Cardiac muscle cell (in vitro differentiated cells and primary cell): ENCODE data around the gene CHTF18. TPM values are rescaled to one million over a fixed set of nuclear protein-coding genes. Genes with fewer than 3 reads are reported as not detected.

ENCODE experiments used
- DNase-seq, 2 donors: peaks; one replicate each; pipeline versions ENCODE4 v3.0.0 to v3.0.0-alpha.2; 2010 to 2017; ENCODE audit warnings: low read depth in 1 of 2, low spot score in 1 of 2
- H3K27ac ChIP-seq: fragments of 200-600 bp; sonication (generic); 2 replicates; pipeline ENCODE4 v1.5.1; 2016
- H3K27me3 ChIP-seq: fragments of 200-600 bp; sonication (generic); 2 replicates; pipeline ENCODE4 v1.6.0; 2016; ENCODE audit warnings: control low read depth
- H3K36me3 ChIP-seq: fragments of 200-600 bp; sonication (generic); 2 replicates; pipeline ENCODE4 v1.5.1; 2016; ENCODE audit warnings: control low read depth
- H3K4me1 ChIP-seq: fragments of 200-600 bp; sonication (generic); 2 replicates; pipeline ENCODE4 v1.8.1; 2017; ENCODE audit warnings: low read depth, mild to moderate bottlenecking, mixed run types
- H3K4me3 ChIP-seq: fragments of 200-600 bp; sonication (generic); 2 replicates; pipeline ENCODE4 v1.5.1; 2016; ENCODE audit warnings: mild to moderate bottlenecking
- H3K9me3 ChIP-seq: fragments of 200-600 bp; sonication (generic); 2 replicates; pipeline ENCODE4 v1.5.1; 2017; ENCODE audit warnings: low read depth, mild to moderate bottlenecking, control low read depth
- polyA plus RNA-seq: library from polyadenylated mRNA; unstranded; fragments of >200 nt; fragmentation: Nextera tagmentation; extraction: Ambion mirVana; gene quantifications from 2 replicates; pipeline ENCODE4 v1.2.1, GENCODE V29; 2016
- total RNA-seq: library from RNA; depleted of rRNA; stranded (reverse); fragments of >200 nt; gene quantifications from 2 replicates; pipeline ENCODE4 v1.2.3, GENCODE V29; 2016
- TF ChIP-seq, protein P1 (sequence below): IDR thresholded peaks from 2 replicates; pipeline ENCODE4 v1.5.1; 2012; ENCODE audit warnings: low read depth, mild to moderate bottlenecking, low read length

The CHTF18 gene
- total and polyA plus RNA-seq, 2 experiments from 2014 or later = 43.6 to 107 TPM

- Histone ChIP-seq H3K27me3 (peaks cover 9% of the 10 kb centered on the region), H3K4me3 (no peak overlapping the region), H3K9me3 (no peaks in the 10 kb centered on the region), H3K36me3 (peaks cover 7% of the 10 kb centered on the region), H3K27ac (no peak overlapping the region), H3K4me1 (no peaks in the 10 kb centered on the region)
- TF ChIP-seq, protein P1, sequence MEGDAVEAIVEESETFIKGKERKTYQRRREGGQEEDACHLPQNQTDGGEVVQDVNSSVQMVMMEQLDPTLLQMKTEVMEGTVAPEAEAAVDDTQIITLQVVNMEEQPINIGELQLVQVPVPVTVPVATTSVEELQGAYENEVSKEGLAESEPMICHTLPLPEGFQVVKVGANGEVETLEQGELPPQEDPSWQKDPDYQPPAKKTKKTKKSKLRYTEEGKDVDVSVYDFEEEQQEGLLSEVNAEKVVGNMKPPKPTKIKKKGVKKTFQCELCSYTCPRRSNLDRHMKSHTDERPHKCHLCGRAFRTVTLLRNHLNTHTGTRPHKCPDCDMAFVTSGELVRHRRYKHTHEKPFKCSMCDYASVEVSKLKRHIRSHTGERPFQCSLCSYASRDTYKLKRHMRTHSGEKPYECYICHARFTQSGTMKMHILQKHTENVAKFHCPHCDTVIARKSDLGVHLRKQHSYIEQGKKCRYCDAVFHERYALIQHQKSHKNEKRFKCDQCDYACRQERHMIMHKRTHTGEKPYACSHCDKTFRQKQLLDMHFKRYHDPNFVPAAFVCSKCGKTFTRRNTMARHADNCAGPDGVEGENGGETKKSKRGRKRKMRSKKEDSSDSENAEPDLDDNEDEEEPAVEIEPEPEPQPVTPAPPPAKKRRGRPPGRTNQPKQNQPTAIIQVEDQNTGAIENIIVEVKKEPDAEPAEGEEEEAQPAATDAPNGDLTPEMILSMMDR = no peak
- no peak for DNase-seq
Observed at GRCh38 chr16:794853-795466, 6.5 kb downstream of the CHTF18 start.

DNA sequence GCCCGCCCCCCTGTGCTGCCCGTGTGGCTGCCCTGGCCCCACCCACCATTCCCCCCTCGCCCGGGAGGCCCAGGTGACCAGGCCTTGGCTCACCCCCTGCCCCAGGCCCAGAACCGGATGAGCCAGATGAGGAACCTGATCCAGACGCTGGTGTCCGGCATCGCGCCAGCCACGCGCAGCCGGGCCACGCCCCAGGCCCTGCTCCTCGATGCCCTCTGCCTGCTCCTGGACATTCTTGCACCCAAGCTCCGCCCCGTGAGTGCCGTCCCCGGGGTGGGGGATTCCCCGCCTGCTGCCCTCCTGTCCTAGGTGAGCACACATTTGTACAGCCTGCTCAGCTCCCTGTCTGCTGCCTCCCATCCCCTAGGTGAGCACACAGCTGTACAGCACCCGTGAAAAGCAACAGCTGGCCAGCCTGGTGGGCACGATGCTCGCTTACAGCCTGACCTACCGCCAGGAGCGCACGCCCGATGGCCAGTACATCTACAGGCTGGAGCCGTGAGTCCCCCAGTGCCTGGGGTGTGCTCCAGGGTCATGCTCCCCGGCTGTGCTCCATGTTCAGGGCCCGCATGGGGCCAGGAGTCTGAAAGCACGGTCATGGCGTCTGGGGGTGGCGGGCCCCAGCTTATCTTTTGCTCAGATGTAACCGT is 7.3 kb downstream of the CHTF18 start:
- Histone ChIP-seq H3K27ac (no peak overlapping the region), H3K36me3 (peaks cover 7% of the 10 kb centered on the region), H3K4me3 (no peak overlapping the region), H3K27me3 (peaks cover 17% of the 10 kb centered on the region), H3K9me3 (no peaks in the 10 kb centered on the region), H3K4me1 (peaks cover 2% of the 10 kb centered on the region)
- DNase-seq = no peak
- TF ChIP-seq, protein P1 = no peak

- H3K4me1 ChIP-seq = peaks cover 4% of the 10 kb centered on the region
- TF ChIP-seq, protein P1 = no peak
- no peaks in the 10 kb centered on the region for H3K9me3 ChIP-seq
- peaks cover 25% of the 10 kb centered on the region for H3K27me3 ChIP-seq
- H3K27ac ChIP-seq = no peak overlapping the region
- peaks cover 3% of the 10 kb centered on the region for H3K36me3 ChIP-seq
- DNase-seq = no peak
- H3K4me3 ChIP-seq = no peak overlapping the region
Observed at GRCh38 chr16:796296-797119, 8.1 kb downstream of the CHTF18 start.

- TF ChIP-seq, protein P1 = no peak
- Histone ChIP-seq H3K27me3 (peaks cover 30% of the 10 kb centered on the region), H3K27ac (no peak overlapping the region), H3K36me3 (no peaks in the 10 kb centered on the region), H3K4me1 (peaks cover 4% of the 10 kb centered on the region), H3K4me3 (no peak overlapping the region), H3K9me3 (no peaks in the 10 kb centered on the region)
- no peak for DNase-seq
Observed at GRCh38 chr16:797120-797420, 8.7 kb downstream of the CHTF18 start.

DNA sequence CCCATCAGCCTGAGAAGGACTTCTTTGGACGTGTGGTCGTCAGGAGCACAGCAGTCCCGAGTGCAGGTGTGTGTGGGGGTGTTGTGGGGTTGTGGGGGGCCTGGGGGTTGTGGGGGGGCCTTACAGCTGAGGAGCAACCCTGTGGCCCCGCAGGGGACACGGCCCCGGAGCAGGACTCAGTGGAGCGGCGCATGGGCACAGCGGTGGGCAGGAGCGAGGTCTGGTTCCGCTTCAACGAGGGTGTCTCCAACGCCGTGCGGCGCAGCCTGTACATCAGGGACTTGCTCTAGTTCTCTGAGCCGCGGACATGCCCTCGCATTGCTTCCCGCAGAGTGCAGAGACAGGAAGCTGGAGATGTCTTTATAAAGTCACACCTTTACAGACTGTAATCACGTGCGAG is 9.3 kb downstream of the CHTF18 start:
- peaks cover 36% of the 10 kb centered on the region for H3K27me3 ChIP-seq
- H3K36me3 ChIP-seq = no peaks in the 10 kb centered on the region
- no peak for DNase-seq
- no peak overlapping the region for H3K4me3 ChIP-seq
- H3K9me3 ChIP-seq = no peaks in the 10 kb centered on the region
- TF ChIP-seq, protein P1 = no peak
- peaks cover 4% of the 10 kb centered on the region for H3K4me1 ChIP-seq
- H3K27ac ChIP-seq = no peak overlapping the region
